Heart left ventricle (tissue), 16 donors: ENCODE results near the gene SMAGP. TPM values are rescaled to one million over a fixed set of nuclear protein-coding genes. Genes with fewer than 3 reads are reported as not detected.

Source experiments
- ATAC-seq, 4 donors: fragments of 200-7000 bp; cut with Tn5 transposase; one replicate each; pipeline ENCODE4 v1.9.1; 2020 to 2022; ENCODE audit warnings: moderate library complexity in 4 of 4, mild to moderate bottlenecking in 3 of 4, moderate number of reproducible peaks in 1 of 4
- DNase-seq, 5 donors: peaks; one replicate each; pipeline ENCODE4 v3.0.0-alpha.2; 2020
- H3K27ac ChIP-seq, 12 donors: fragments of 200-600 bp; sonication (generic) in 4 of 12; one replicate each; pipeline versions ENCODE4 v1.5.0 to v1.8.0; 2016 to 2022; ENCODE audit warnings: mild to moderate bottlenecking in 2 of 12
- H3K27me3 ChIP-seq, 9 donors: fragments of 200-600 bp; sonication (generic) in 2 of 9; one replicate each; pipeline versions ENCODE4 v1.5.1 to v1.8.0; 2016 to 2022; ENCODE audit warnings: mild to moderate bottlenecking in 3 of 9
- H3K36me3 ChIP-seq, 9 donors: fragments of 200-600 bp; sonication (generic) in 2 of 9; one replicate each; pipeline versions ENCODE4 v1.5.0 to v1.8.0; 2018 to 2022; ENCODE audit warnings: mild to moderate bottlenecking in 2 of 9
- H3K4me1 ChIP-seq, 12 donors: fragments of 200-600 bp; sonication (generic) in 4 of 12; one replicate each; pipeline versions ENCODE4 v1.5.0 to v1.8.0; 2016 to 2022; ENCODE audit warnings: mild to moderate bottlenecking in 3 of 12
- H3K4me3 ChIP-seq, 12 donors: fragments of 200-600 bp; sonication (generic) in 4 of 12; one replicate each; pipeline versions ENCODE4 v1.5.0 to v1.8.0; 2017 to 2022; ENCODE audit warnings: mild to moderate bottlenecking in 9 of 12, moderate library complexity in 4 of 12
- H3K9me3 ChIP-seq, 12 donors: fragments of 200-600 bp; sonication (generic) in 4 of 12; one replicate each; pipeline versions ENCODE4 v1.5.0 to v1.8.0; 2016 to 2022; ENCODE audit warnings: mild to moderate bottlenecking in 1 of 12
- CTCF ChIP-seq, 12 donors: fragments of 200-600 bp; sonication (generic) in 4 of 12; IDR thresholded peaks; one replicate each; pipeline versions ENCODE4 v1.5.0 to v1.8.0; 2018 to 2022; ENCODE audit warnings: antibody characterized with exemption in 12 of 12, mild to moderate bottlenecking in 5 of 12
- POLR2A ChIP-seq, 2 donors: fragments of 450-650 bp; IDR thresholded peaks; one replicate each; pipeline ENCODE4 v1.6.1; 2017; ENCODE audit warnings: antibody characterized with exemption in 2 of 2, mild to moderate bottlenecking in 2 of 2, moderate library complexity in 2 of 2
- WGBS, 4 donors: extraction: QIAGEN DNeasy Blood & Tissue Kit in 2 of 4; methylation state at CpG; one replicate each; pipeline versions ENCODE4 v1.1.5 to v1.1.7; 2013 to 2018; 5-methylcytosine and 5-hydroxymethylcytosine counted together
- intact Hi-C, 10 donors: fragments of 100-400 bp; cut with DNase I; formaldehyde crosslinking; loops; one replicate each; pipeline versions ENCODE4 v1.11.1 to v1.14.2; 2022
- polyA plus RNA-seq, 2 donors: library from polyadenylated mRNA; stranded (reverse); fragments of 200-250 nt; gene quantifications; one replicate each; pipeline ENCODE4 v1.2.3, GENCODE V29; 2013
- total RNA-seq, 9 donors: library from RNA; depleted of rRNA in 2 of 9; stranded (reverse); fragments of >200 nt in 2 of 9; fragmentation: NEBNext Ultra II Directional in 3 of 9; extraction: Animal tissue kit (Norgen Biotek cat#: 25700) in 3 of 9; gene quantifications; one replicate each; pipeline versions ENCODE4 v1.1.0 to v1.2.4, GENCODE V29; 2016 to 2023
- donor health status: ischemic (EF 13 %, LVEDD 7.1; RV severe dilation, severe dysfunction).
- donor health status: healthy with polysubstance abuse.
- donor health status: DM: no; HTN: yes; CAD: no.
- donor health status: DM: no; HTN: no; CAD: no.
- donor health status: ischemic (EF 25% LVEDD 6.9; RV normal size, moderate dysfunction).
- donor health status: ischemic (EF 25% LVEDD 5.7; RV mildly dilated, moderate dysfunction).
- donor health status: healthy.
- donor health status: DM: yes; HTN: yes; CAD: no.
- donor health status: ischemic (EF 35%, LVEDD 5.7; RV mildly dilated, moderate dysfunction).
- donor health status: nonischemic (EF 11% LVEDD 7.7; RV severe dilation, severe dysfunction).
- donor health status: DM: yes; HTN: yes; CAD: no.
- donor health status: PGD.
- donor health status: ischemic (EF 29% LVEDD 5.4; RV normal size, mild dysfunction).
- donor health status: nonischemic (EF 23%, LVEDD 6.1; RV moderate dilation, normal function).

The SMAGP gene
- total and polyA plus RNA-seq, 11 donors = 2.0 to 8.4 (median 3.7) TPM

- peak in 2 of 4 donors; percentile 18 to 20 for ATAC-seq
- H3K4me3 ChIP-seq = peak overlapping the region; percentile 72 to 96 (median 84)
- no peak for DNase-seq
- no peaks in the 10 kb centered on the region for H3K9me3 ChIP-seq
- 35 to 70% (median 52%) methylated on average over 10 of the region's 10 CpGs for WGBS, 4 donors
- intact Hi-C loops = loop anchor here in 6 of 10 donors (1.0 to 10.0 kb wide), 6 partner anchors 20 to 174 kb away; partner anchors contain the start of genes DAZAP2 (in 4 of the 6), TFCP2 (in 3 of the 6), LETMD1 (in 1 of the 6) and SMAGP (in 1 of the 6)
- H3K4me1 ChIP-seq = peaks cover 0 to 27% (median 14%) of the 10 kb centered on the region in 12 donors
- H3K36me3 ChIP-seq = no peaks in the 10 kb centered on the region
- TF ChIP-seq CTCF (IDR thresholded peaks at IDR 0.05) (no peak), POLR2A (IDR thresholded peaks at IDR 0.05) (no peak)
- peak overlapping the region; percentile 85 to 99 (median 96) for H3K27ac ChIP-seq
- no peaks in the 10 kb centered on the region for H3K27me3 ChIP-seq
Measured at GRCh38 chr12:51218607-51219161, 51.5 kb downstream of the SMAGP start.

GRCh38 chr12:51217968-51218606 lies 52.1 kb downstream of the SMAGP start, which contains the start of gene POU6F1:
Gene POU6F1, minus strand, starts transcription at chr12:51218062. Its CDS starts 11,226 bp downstream, at chr12:51206836.
- TF ChIP-seq CTCF (IDR thresholded peaks at IDR 0.05) (peak in 11 of 12 donors; percentile 36 to 68 (median 60)), POLR2A (IDR thresholded peaks at IDR 0.05) (peak in 1 of 2 donors; percentile 43)
- H3K9me3 ChIP-seq = no peaks in the 10 kb centered on the region
- peak; percentile 81 to 94 (median 92) for ATAC-seq
- intact Hi-C loops = loop anchor here in 6 of 10 donors (1.0 to 10.0 kb wide), 8 partner anchors 20 to 173 kb away; partner anchors contain the start of genes DAZAP2 (in 5 of the 6), TFCP2 (in 4 of the 6), CSRNP2 (in 1 of the 6) and LETMD1 (in 1 of the 6)
- H3K36me3 ChIP-seq = no peaks in the 10 kb centered on the region
- no peaks in the 10 kb centered on the region for H3K27me3 ChIP-seq
- peak; percentile 74 to 86 (median 79) for DNase-seq
- WGBS, 4 donors = 1 to 8% (median 2%) methylated on average over 22 to 35 of the region's 35 CpGs
- H3K4me3 ChIP-seq = peak within 1 kb of the TSS; percentile 72 to 96 (median 84)
- peak within 1 kb of the TSS; percentile 85 to 99 (median 96) for H3K27ac ChIP-seq
- H3K4me1 ChIP-seq = peaks cover 0 to 27% (median 14%) of the 10 kb centered on the region in 12 donors

GRCh38 chr12:51217133-51217967 lies 52.9 kb downstream of the SMAGP start:
- WGBS, 4 donors = 0 to 2% (median 1%) methylated on average over 33 to 81 of the region's 81 CpGs
- intact Hi-C loops = loop anchor here in 4 of 10 donors (1.0 to 10.0 kb wide), 5 partner anchors 21 to 173 kb away; partner anchors contain the start of genes TFCP2 (in 3 of the 4), CSRNP2 (in 1 of the 4), DAZAP2 (in 1 of the 4) and LETMD1 (in 1 of the 4)
- peak overlapping the region; percentile 72 to 96 (median 84) for H3K4me3 ChIP-seq
- H3K27me3 ChIP-seq = no peaks in the 10 kb centered on the region
- peaks cover 0 to 27% (median 14%) of the 10 kb centered on the region in 12 donors for H3K4me1 ChIP-seq
- H3K27ac ChIP-seq = peak overlapping the region; percentile 85 to 99 (median 96)
- no peaks in the 10 kb centered on the region for H3K36me3 ChIP-seq
- ATAC-seq = peak; percentile 43 to 73 (median 65)
- DNase-seq = peak; percentile 54 to 79 (median 61)
- H3K9me3 ChIP-seq = no peaks in the 10 kb centered on the region
- TF ChIP-seq CTCF (IDR thresholded peaks at IDR 0.05) (peak in 7 of 12 donors; percentile 16 to 45 (median 31)), POLR2A (IDR thresholded peaks at IDR 0.05) (no peak)
